ENCODE measurements around the gene SEC11A. TPM values are rescaled to one million over a fixed set of nuclear protein-coding genes. Genes with fewer than 3 reads are reported as not detected.
"Not testable (repeated sequence)": the region's sequence is repeated elsewhere in the genome, so short reads cannot be mapped to it uniquely, and the experiment has no call there.

The SEC11A gene
- total RNA-seq, 1 donor, result 292 TPM

GRCh38 chr15:84699538-84700191 lies 16.3 kb downstream of the SEC11A start:
- TF ChIP-seq CTCF (IDR thresholded peaks at IDR 0.05; ENCODE audit: insufficient read depth, low read length), result no peak
- DNase-seq (ENCODE audit: low read depth), result no peak
- H3K4me3 ChIP-seq (ENCODE audit: low read depth, low read length), result no peak overlapping the region

GRCh38 chr15:84697236-84697990 lies 18.5 kb downstream of the SEC11A start:
- no peak for TF ChIP-seq CTCF (IDR thresholded peaks at IDR 0.05; ENCODE audit: insufficient read depth, low read length)
- DNase-seq (ENCODE audit: low read depth), result no peak
- H3K4me3 ChIP-seq (ENCODE audit: low read depth, low read length), result no peak overlapping the region

GRCh38 chr15:84696757-84697156 lies 19.2 kb downstream of the SEC11A start:
- no peak overlapping the region for H3K4me3 ChIP-seq (ENCODE audit: low read depth, low read length)
- DNase-seq (ENCODE audit: low read depth), result no peak
- TF ChIP-seq CTCF (IDR thresholded peaks at IDR 0.05; ENCODE audit: insufficient read depth, low read length), result no peak

GRCh38 chr15:84690342-84690741 lies 25.6 kb downstream of the SEC11A start:
- no peak for TF ChIP-seq CTCF (IDR thresholded peaks at IDR 0.05; ENCODE audit: insufficient read depth, low read length)
- DNase-seq (ENCODE audit: low read depth), result no peak
- H3K4me3 ChIP-seq (ENCODE audit: low read depth, low read length), result no peak overlapping the region

GRCh38 chr15:84689858-84690257 lies 26.1 kb downstream of the SEC11A start:
- DNase-seq (ENCODE audit: low read depth), result no peak
- H3K4me3 ChIP-seq (ENCODE audit: low read depth, low read length), result no peak overlapping the region
- TF ChIP-seq CTCF (IDR thresholded peaks at IDR 0.05; ENCODE audit: insufficient read depth, low read length), result no peak

GRCh38 chr15:84686446-84686845 lies 29.5 kb downstream of the SEC11A start:
- not testable (repeated sequence) for DNase-seq (ENCODE audit: low read depth); H3K4me3 ChIP-seq (ENCODE audit: low read depth, low read length)

- no peak overlapping the region for H3K4me3 ChIP-seq (ENCODE audit: low read depth, low read length)
- TF ChIP-seq CTCF (IDR thresholded peaks at IDR 0.05; ENCODE audit: insufficient read depth, low read length), result no peak
- peak; percentile 89 for DNase-seq (ENCODE audit: low read depth)
Observed at GRCh38 chr15:84685304-84685703, 30.6 kb downstream of the SEC11A start.

Data from fibroblast of the aortic adventitia (primary cell).